Measurements from ENCODE around the gene PCSK7.

GRCh38 chr11:117195258-117195657, 36.6 kb downstream of the PCSK7 start:
- TF ChIP-seq JUN (IDR thresholded peaks at IDR 0.05; ENCODE audit: borderline replicate concordance, insufficient read depth, insufficient read length, low read depth) (no peak), EZH2 (IDR thresholded peaks at IDR 0.05; ENCODE audit: borderline replicate concordance, low read depth, low read length, severe bottlenecking) (no peak), CTCF (IDR thresholded peaks at IDR 0.05; ENCODE audit: extremely low read depth in 1 of 2, insufficient read depth in 1 of 2, low read depth in 1 of 2, low read length in 2 of 2) (no peak), POLR2A (IDR thresholded peaks at IDR 0.05; ENCODE audit: low read depth, low read length) (no peak)
